RWPE1 (cell line): ENCODE measurements around the gene PAX5.

Source experiments
- CTCF ChIA-PET: fragments of 350-600 bp; sonication (Branson Sonifier 250); formaldehyde crosslinking; extraction: SDS; loops from one replicate; lab custom pipeline; 2021; lab: Yijun Ruan, JAX
- POLR2A ChIA-PET: fragments of 400-600 bp; formaldehyde crosslinking; extraction: SDS; loops from one replicate; lab custom pipeline; 2020; ENCODE audit warnings: antibody characterized with exemption; ENCODE audit not compliant: low non-redundant PET; lab: Yijun Ruan, JAX
- DNase-seq: peaks from one replicate; pipeline ENCODE4 v3.0.0; 2012; ENCODE audit warnings: low spot score
- H3K27ac ChIP-seq: fragments of 450-650 bp; 2 replicates; pipeline ENCODE4 v1.5.1; 2017
- TF ChIP-seq, protein P1 (sequence below): fragments of 450-650 bp; conservative IDR thresholded peaks from 2 replicates; pipeline ENCODE4 v1.5.1; 2017; ENCODE audit warnings: low read depth, mild to moderate bottlenecking

Gene PAX5

DNA sequence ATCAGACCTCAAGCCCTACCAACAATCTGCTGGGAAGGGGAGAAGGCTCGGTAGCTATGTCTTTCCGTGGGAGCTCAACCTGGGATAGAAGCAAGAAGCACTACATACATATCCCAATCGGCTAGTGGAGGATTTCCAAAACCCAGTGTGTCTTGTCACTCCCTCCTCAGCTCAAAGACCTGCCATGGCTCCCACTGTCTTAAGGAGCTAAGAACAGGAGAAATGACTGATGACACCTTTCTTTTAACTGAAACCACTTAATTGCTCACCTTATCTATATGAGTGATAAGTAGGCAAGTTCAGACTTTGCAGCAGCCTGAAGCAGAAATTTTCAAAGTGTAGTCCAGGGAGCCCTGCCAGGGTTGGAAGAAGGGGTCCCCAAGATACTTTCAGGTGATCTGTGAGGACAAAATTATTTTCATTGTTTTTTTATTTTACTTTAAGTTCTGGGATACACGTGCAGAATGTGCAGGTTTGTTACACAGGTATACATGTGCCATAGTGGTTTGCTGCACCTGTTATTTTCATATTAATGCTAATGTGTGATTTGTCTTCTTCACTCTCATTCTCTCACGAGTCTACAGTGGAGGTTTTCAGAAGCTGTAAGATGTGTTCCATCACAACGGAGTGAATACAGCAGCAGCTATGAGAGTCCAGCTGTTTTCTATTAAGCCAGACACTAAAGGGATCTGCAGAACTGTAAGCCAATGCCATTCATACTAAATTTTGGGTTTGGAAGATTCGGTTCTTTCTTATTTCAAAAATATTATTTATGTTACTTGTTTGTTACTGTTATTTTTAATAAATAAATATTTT is 41.4 kb downstream of the PAX5 start:
- CTCF ChIA-PET: interaction anchor here (0.6 to 7.1 kb wide), 4 partner anchors 16 to 1120 kb away, joined by 3 to 62 read pairs (median 6); no protein-coding TSS in a partner anchor
- H3K27ac ChIP-seq: no peak overlapping the region
- DNase-seq: no peak
- TF ChIP-seq, protein P1, sequence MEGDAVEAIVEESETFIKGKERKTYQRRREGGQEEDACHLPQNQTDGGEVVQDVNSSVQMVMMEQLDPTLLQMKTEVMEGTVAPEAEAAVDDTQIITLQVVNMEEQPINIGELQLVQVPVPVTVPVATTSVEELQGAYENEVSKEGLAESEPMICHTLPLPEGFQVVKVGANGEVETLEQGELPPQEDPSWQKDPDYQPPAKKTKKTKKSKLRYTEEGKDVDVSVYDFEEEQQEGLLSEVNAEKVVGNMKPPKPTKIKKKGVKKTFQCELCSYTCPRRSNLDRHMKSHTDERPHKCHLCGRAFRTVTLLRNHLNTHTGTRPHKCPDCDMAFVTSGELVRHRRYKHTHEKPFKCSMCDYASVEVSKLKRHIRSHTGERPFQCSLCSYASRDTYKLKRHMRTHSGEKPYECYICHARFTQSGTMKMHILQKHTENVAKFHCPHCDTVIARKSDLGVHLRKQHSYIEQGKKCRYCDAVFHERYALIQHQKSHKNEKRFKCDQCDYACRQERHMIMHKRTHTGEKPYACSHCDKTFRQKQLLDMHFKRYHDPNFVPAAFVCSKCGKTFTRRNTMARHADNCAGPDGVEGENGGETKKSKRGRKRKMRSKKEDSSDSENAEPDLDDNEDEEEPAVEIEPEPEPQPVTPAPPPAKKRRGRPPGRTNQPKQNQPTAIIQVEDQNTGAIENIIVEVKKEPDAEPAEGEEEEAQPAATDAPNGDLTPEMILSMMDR: no peak
- POLR2A ChIA-PET: no interaction called here

- ChIA-PET POLR2A (no interaction called here), CTCF (interaction anchor here (0.6 to 7.1 kb wide), 4 partner anchors 17 to 263 kb away, joined by 3 to 62 read pairs (median 6); no protein-coding TSS in a partner anchor)
- H3K27ac ChIP-seq: no peak overlapping the region
- peak; percentile 76 for DNase-seq
- TF ChIP-seq, protein P1: peak; percentile 76
These were observed 42.4 kb downstream of the PAX5 start for GRCh38 chr9:36991516-36992134.

DNA sequence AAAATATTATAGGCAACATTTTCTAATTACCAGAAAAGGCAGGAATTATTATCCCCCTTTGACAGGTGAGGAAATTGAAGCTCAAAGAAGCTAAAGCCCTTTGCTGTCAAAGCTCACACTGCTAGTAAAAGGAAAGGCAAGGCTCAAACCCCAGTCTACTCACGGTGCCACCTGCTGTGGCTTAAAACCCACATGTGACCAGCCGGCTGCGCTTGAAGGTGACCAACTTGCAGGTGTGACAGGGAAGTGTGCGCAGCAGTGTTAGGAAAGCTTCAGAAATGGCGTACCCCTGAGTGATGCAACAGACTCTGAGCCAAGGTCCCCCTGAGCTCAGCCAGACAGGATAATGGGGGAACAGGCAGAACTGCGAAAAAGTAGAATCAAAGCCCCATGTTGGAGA is 45.2 kb downstream of the PAX5 start:
- CTCF ChIA-PET: interaction anchor here (0.5 to 7.1 kb wide), 3 partner anchors 39 to 128 kb away, joined by 3 to 62 read pairs (median 3); no protein-coding TSS in a partner anchor
- DNase-seq: no peak
- POLR2A ChIA-PET: no interaction called here
- H3K27ac ChIP-seq: no peak overlapping the region
- TF ChIP-seq, protein P1: no peak

- peak; percentile 33 for DNase-seq
- TF ChIP-seq, protein P1: no peak
- ChIA-PET CTCF (interaction anchor here (0.5 to 7.1 kb wide), 3 partner anchors 114 to 192 kb away, joined by 3 to 62 read pairs (median 3); no protein-coding TSS in a partner anchor), POLR2A (no interaction called here)
- H3K27ac ChIP-seq: no peak overlapping the region
These were observed 46.2 kb downstream of the PAX5 start for GRCh38 chr9:36987891-36988290.

GRCh38 chr9:36987409-36987808 is 46.7 kb downstream of the PAX5 start:
- TF ChIP-seq, protein P1: no peak
- H3K27ac ChIP-seq: no peak overlapping the region
- DNase-seq: no peak
- ChIA-PET POLR2A (no interaction called here), CTCF (no interaction called here)
